Lower leg skin (tissue), 4 donors: ENCODE results near the gene MT1H. TPM values are rescaled to one million over a fixed set of nuclear protein-coding genes. Genes with fewer than 3 reads are reported as not detected.

ENCODE experiments used
- DNase-seq, 2 donors: peaks; one replicate each; pipeline ENCODE4 v3.0.0-alpha.2; 2019; ENCODE audit warnings: low spot score in 2 of 2
- H3K4me3 ChIP-seq: fragments of 200-600 bp; sonication (generic); 2 replicates; pipeline ENCODE4 v1.5.1; 2017; ENCODE audit warnings: mild to moderate bottlenecking, low read depth; ENCODE audit not compliant: poor library complexity, severe bottlenecking
- CTCF ChIP-seq, 3 donors: fragments of 450-650 bp; IDR thresholded peaks; one replicate each; pipeline ENCODE4 v1.5.1; 2016; ENCODE audit warnings: antibody characterized with exemption in 3 of 3, mild to moderate bottlenecking in 3 of 3, moderate library complexity in 2 of 3
- POLR2A ChIP-seq, 2 donors: fragments of 450-650 bp; IDR thresholded peaks; one replicate each; pipeline ENCODE4 v1.6.1; 2016 to 2017; ENCODE audit warnings: antibody characterized with exemption in 2 of 2, mild to moderate bottlenecking in 1 of 2, moderate library complexity in 1 of 2
- WGBS, 2 donors: methylation state at CpG; one replicate each; pipeline ENCODE4 v1.1.5; 2018; 5-methylcytosine and 5-hydroxymethylcytosine counted together
- intact Hi-C: fragments of 100-400 bp; cut with DNase I; formaldehyde crosslinking; loops from one replicate; pipeline ENCODE4 v1.15.0; 2023; ENCODE audit warnings: low total_unique reads
- total RNA-seq, 4 donors: library from RNA; depleted of rRNA; stranded (reverse); fragments of >200 nt; gene quantifications; one replicate each; pipeline ENCODE4 v1.1.0, GENCODE V29; 2016

Gene MT1H
- total RNA-seq, 4 donors from 2014 or later: 1.2 to 3.9 TPM; not detected in 2

GRCh38 chr16:56625943-56626654 lies 43.5 kb upstream of the MT1H start:
- intact Hi-C loops: no loop called here
- 13 to 20% methylated on average over 16 of the region's 16 CpGs for WGBS, 2 donors
- peak; percentile 47 to 91 for DNase-seq
- TF ChIP-seq POLR2A (IDR thresholded peaks at IDR 0.05) (no peak), CTCF (IDR thresholded peaks at IDR 0.05) (no peak)
- H3K4me3 ChIP-seq: peak overlapping the region; percentile 39

DNA sequence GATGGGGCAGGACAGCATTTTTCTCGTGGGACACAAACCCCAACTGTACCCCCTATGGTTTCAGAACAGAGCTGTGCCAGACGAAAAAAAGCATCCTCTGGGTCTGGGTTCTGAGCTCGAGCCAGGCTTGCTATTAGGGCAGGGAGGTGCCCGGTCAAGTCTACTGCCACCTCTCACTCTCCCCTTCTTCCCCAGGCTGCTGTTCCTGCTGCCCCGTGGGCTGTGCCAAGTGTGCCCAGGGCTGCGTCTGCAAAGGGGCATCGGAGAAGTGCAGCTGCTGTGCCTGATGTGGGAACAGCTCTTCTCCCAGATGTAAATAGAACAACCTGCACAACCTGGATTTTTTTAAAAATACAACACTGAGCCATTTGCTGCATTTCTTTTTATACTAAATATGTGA lies 42.9 kb upstream of the MT1H start:
- 16 to 18% methylated on average over 7 of the region's 7 CpGs for WGBS, 2 donors
- intact Hi-C loops: no loop called here

DNA sequence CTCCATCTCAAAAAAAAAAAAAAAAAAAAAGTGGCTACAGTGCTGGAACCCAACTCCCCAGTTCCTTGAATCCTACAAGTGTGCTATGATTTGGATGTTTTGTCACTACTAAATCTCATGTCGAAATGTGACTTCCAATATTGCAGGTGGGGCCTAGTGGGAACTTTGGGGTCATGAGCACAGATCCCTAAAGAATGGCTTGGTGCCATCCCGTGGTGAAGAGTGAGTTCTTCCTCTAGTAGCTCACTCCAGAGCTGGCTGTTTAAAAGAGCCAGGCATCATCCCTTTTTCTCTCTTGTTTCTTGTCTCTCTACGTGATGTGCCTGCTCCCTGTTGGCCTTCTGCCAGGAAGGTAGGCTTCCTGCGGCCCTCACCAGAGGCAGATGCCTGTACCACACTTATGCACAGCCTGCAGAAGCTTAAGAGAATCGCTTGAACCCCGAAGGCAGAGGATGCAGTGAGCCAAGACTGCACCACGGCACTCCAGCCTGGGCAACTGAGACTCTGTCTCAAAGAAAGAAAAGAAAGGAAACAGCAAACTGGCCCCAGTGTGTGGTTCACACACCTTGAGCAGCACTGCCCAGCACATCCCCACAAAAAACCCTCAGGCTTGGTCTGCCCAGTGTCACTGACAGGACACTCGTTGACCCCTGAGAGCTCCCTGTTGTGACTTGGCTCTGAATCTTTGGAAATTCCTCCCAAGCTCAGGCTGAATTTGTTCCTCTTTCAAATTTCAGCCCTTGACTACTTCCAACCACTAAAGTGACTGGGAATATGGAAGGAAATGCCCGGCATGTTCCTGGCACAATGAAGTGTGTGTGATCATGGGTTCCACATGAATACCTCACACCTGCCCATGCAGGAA lies 40.9 kb upstream of the MT1H start:
- TF ChIP-seq CTCF (IDR thresholded peaks at IDR 0.05) (no peak), POLR2A (IDR thresholded peaks at IDR 0.05) (no peak)
- WGBS, 2 donors: 50 to 51% methylated on average over 9 of the region's 9 CpGs
- intact Hi-C loops: no loop called here
- H3K4me3 ChIP-seq: no peak overlapping the region
- no peak for DNase-seq

More for the DNA sequence above, 42.9 kb upstream of the MT1H start:
- TF ChIP-seq POLR2A (IDR thresholded peaks at IDR 0.05) (no peak), CTCF (IDR thresholded peaks at IDR 0.05) (no peak)
- DNase-seq: no peak
- peak overlapping the region; percentile 39 for H3K4me3 ChIP-seq

- DNase-seq: no peak
- TF ChIP-seq POLR2A (IDR thresholded peaks at IDR 0.05) (no peak), CTCF (IDR thresholded peaks at IDR 0.05) (no peak)
- H3K4me3 ChIP-seq: no peak overlapping the region
- WGBS, 2 donors: 79% methylated on average over 3 of the region's 3 CpGs
- intact Hi-C loops: no loop called here
These were observed 40.1 kb upstream of the MT1H start for GRCh38 chr16:56629531-56629930.

GRCh38 chr16:56630134-56630533 lies 39.5 kb upstream of the MT1H start:
- WGBS, 2 donors: 78 to 79% methylated on average over 3 of the region's 3 CpGs
- TF ChIP-seq POLR2A (IDR thresholded peaks at IDR 0.05) (no peak), CTCF (IDR thresholded peaks at IDR 0.05) (no peak)
- H3K4me3 ChIP-seq: no peak overlapping the region
- no peak for DNase-seq
- intact Hi-C loops: no loop called here
